H1 (cell line): ENCODE results near the gene GID4. TPM values are rescaled to one million over a fixed set of nuclear protein-coding genes. Genes with fewer than 3 reads are reported as not detected.

Experiments
- ATF3 ChIP-seq: IDR thresholded peaks from 2 replicates; pipeline ENCODE4 v1.6.1; 2011; ENCODE audit warnings: low read depth, mild to moderate bottlenecking, low read length; ENCODE audit not compliant: insufficient read depth
- BACH1 ChIP-seq: IDR thresholded peaks from 2 replicates; pipeline ENCODE4 v1.6.1; 2012; ENCODE audit warnings: low read length, improper control_type of control experiment
- CHD2 ChIP-seq: IDR thresholded peaks from 2 replicates; pipeline ENCODE4 v1.6.1; 2012; ENCODE audit warnings: low read length, improper control_type of control experiment
- CTBP2 ChIP-seq: IDR thresholded peaks from 2 replicates; pipeline ENCODE4 v1.7.0; 2011; ENCODE audit warnings: borderline replicate concordance, mild to moderate bottlenecking, moderate library complexity, mixed read lengths, low read length; ENCODE audit not compliant: insufficient read depth, insufficient read length
- GTF2F1 ChIP-seq: IDR thresholded peaks from 2 replicates; pipeline ENCODE4 v1.6.1; 2012; ENCODE audit warnings: low read depth, low read length, improper control_type of control experiment, borderline replicate concordance
- HDAC2 ChIP-seq, 2 experiments: fragments of 300-600 bp in 1 of 2; sonication (generic) in 1 of 2; IDR thresholded peaks; 2 replicates each; pipeline ENCODE4 v1.6.1; 2011 to 2012; ENCODE audit warnings: low read depth in 2 of 2, low read length in 2 of 2, mild to moderate bottlenecking in 2 of 2, moderate library complexity in 2 of 2, borderline replicate concordance in 1 of 2, inconsistent platforms in 1 of 2
- KDM1A ChIP-seq: fragments of 200-600, 300-600 bp; sonication (generic); IDR thresholded peaks from 2 replicates; pipeline ENCODE4 v1.7.1; 2016; ENCODE audit warnings: mild to moderate bottlenecking, low read length, borderline replicate concordance
- KDM4A ChIP-seq: IDR thresholded peaks from one replicate; pipeline ENCODE4 v1.7.1; 2012; ENCODE audit warnings: low read depth, mild to moderate bottlenecking, moderate library complexity, low read length, inconsistent platforms; ENCODE audit not compliant: severe bottlenecking
- POU5F1 ChIP-seq: IDR thresholded peaks from 2 replicates; pipeline ENCODE4 v1.6.1; 2011; ENCODE audit warnings: low read depth, mild to moderate bottlenecking, low read length, moderate library complexity
- RAD21 ChIP-seq, 2 experiments: IDR thresholded peaks in 1 of 2; conservative IDR thresholded peaks in 1 of 2; 2 replicates each; pipeline ENCODE4 v1.6.1; 2011; ENCODE audit warnings: low read depth in 2 of 2, low read length in 2 of 2, improper control_type of control experiment in 1 of 2, inconsistent platforms in 1 of 2, mild to moderate bottlenecking in 1 of 2, moderate library complexity in 1 of 2
- SIN3A ChIP-seq, 2 experiments: IDR thresholded peaks in 1 of 2; conservative IDR thresholded peaks in 1 of 2; 2 replicates each; pipeline ENCODE4 v1.6.1; 2011 to 2012; ENCODE audit warnings: low read length in 2 of 2, improper control_type of control experiment in 1 of 2, low read depth in 1 of 2, mild to moderate bottlenecking in 1 of 2
- SIX5 ChIP-seq: IDR thresholded peaks from 2 replicates; pipeline ENCODE4 v1.6.1; 2011; ENCODE audit warnings: mild to moderate bottlenecking, low read depth, low read length
- SRF ChIP-seq: IDR thresholded peaks from 2 replicates; pipeline ENCODE4 v1.6.1; 2011; ENCODE audit warnings: mild to moderate bottlenecking, low read depth, low read length, moderate library complexity
- SUZ12 ChIP-seq: fragments of 200-600 bp; sonication (generic); IDR thresholded peaks from 2 replicates; pipeline ENCODE4 v1.6.1; 2012; ENCODE audit warnings: mild to moderate bottlenecking, inconsistent platforms, low read length, moderate library complexity, mixed read lengths
- TAF1 ChIP-seq: IDR thresholded peaks from 2 replicates; pipeline ENCODE4 v1.6.1; 2011; ENCODE audit warnings: mild to moderate bottlenecking, low read depth, low read length
- TAF7 ChIP-seq: optimal IDR thresholded peaks from 2 replicates; pipeline ENCODE3; 2011; ENCODE audit warnings: low read depth, mild to moderate bottlenecking, inconsistent platforms, low read length, moderate library complexity, borderline replicate concordance
- TEAD4 ChIP-seq: IDR thresholded peaks from 2 replicates; pipeline ENCODE4 v1.6.1; 2012; ENCODE audit warnings: low read depth, low read length, inconsistent platforms, mixed read lengths
- polyA plus RNA-seq, 7 experiments: library from polyadenylated mRNA; depleted of rRNA in 3 of 7; stranded (reverse) in 5 of 7; unstranded in 2 of 7; fragments of >200 nt in 5 of 7; fragments of 200-250 nt in 2 of 7; gene quantifications; 1 replicate in 5 of 7; 2 replicates in 1 of 7; 4 replicates in 1 of 7; pipeline versions ENCODE4 v1.2.1 to v1.2.3, GENCODE V29; 2011 to 2013; ENCODE audit warnings: missing spikeins in 2 of 7, mixed read lengths in 2 of 7
- total RNA-seq: library from RNA; stranded (reverse); fragmentation: NEBNext Ultra II Directional; extraction: Animal tissue kit (Norgen Biotek cat#: 25700); gene quantifications from 2 replicates; pipeline ENCODE4 v1.2.1, GENCODE V29; 2021
- TF ChIP-seq, protein P1 (sequence below): IDR thresholded peaks from 2 replicates; pipeline ENCODE4 v1.6.1; 2012; ENCODE audit warnings: inconsistent platforms
- TF ChIP-seq, protein P2 (sequence below): IDR thresholded peaks from 2 replicates; pipeline ENCODE4 v1.6.1; 2012; ENCODE audit warnings: low read length, inconsistent platforms

The GID4 gene
- total and polyA plus RNA-seq, 2 of the 8 experiments (the other 6 are each of a cell fraction or from before 2014, with no cell fraction given) = 5.6 to 15.0 TPM

DNA sequence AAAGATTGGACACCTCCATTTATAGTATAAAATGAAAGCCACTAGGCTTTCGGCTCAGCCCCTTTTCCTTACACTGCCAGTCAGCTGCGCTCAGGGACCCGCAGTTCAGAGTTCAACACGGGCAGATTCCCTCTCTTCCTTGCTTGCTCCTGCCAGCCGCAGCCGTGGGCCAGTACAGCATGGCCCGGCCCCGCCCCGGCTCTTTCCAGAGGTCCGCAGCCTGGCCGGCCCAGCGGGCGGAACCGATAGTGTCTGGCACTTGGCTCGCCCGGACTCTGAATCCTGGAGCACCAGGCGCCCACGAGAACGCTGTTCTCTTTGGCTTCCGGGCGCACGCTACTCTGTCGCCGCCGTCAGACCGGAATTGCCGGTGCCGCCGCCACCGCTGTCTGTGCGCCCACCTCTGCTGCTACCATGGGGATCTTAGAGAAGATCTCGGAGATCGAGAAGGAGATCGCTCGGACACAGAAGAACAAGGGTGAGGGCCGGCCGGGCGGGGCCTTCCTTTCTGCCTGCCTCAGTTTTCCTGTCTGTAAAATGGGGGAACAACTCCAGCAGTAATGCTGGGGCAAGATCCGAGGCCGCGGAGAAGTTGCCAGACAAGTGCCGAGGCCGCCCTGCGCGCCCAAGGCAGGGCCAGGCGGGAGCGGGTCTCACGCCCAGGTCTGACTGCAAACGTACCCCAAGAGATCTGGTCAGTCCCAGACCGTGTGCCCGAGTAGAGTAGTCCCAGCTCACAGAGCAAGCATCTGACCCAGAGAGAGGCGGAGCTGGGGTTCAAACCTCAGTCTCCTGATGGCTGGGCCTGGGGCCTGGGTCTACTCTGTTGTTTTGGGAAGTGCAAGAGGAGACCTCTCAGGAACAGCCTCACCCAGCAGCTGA, 48.6 kb downstream of the GID4 start, which contains the start of gene DRG2 (continued):
- TF ChIP-seq KDM4A (peak; percentile 87), BACH1 (peak; percentile 38; the same call in 1 of the 2 replicates), POU5F1 (peak; percentile 24; the same call in 1 of the 2 replicates), HDAC2 (IDR thresholded peaks at IDR 0.05; ENCODE audit: borderline replicate concordance in 1 of 2, low read depth in 2 of 2, low read length in 2 of 2) (peak; percentile 91 to 92; a peak in 3 of 4 replicates), SRF (peak; percentile 68), SIX5 (peak; percentile 9; the same call in 1 of the 2 replicates), SUZ12 (no peak), TAF1 (peak; percentile 97), TEAD4 (no peak; the same call in 1 of the 2 replicates), CHD2 (peak; percentile 72; the same call in 1 of the 2 replicates), RAD21 (IDR thresholded peaks at IDR 0.05 in 1 of 2, conservative IDR thresholded peaks at IDR 0.05 in 1 of 2; ENCODE audit: low read depth in 2 of 2, low read length in 2 of 2) (peak in 1 of 2 experiments; percentile 13; a peak in 1 of 4 replicates), KDM1A (peak; percentile 99), TAF7 (peak; percentile 81), ATF3 (no peak), CTBP2 (no peak), SIN3A (conservative IDR thresholded peaks at IDR 0.05 in 1 of 2, IDR thresholded peaks at IDR 0.05 in 1 of 2; ENCODE audit: low read depth in 1 of 2, low read length in 2 of 2) (peak; percentile 78 to 95; a peak in 3 of 4 replicates), GTF2F1 (peak; percentile 85; the same call in 1 of the 2 replicates)
- TF ChIP-seq, protein P1, sequence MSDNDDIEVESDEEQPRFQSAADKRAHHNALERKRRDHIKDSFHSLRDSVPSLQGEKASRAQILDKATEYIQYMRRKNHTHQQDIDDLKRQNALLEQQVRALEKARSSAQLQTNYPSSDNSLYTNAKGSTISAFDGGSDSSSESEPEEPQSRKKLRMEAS = peak; percentile 89
- TF ChIP-seq, protein P2, sequence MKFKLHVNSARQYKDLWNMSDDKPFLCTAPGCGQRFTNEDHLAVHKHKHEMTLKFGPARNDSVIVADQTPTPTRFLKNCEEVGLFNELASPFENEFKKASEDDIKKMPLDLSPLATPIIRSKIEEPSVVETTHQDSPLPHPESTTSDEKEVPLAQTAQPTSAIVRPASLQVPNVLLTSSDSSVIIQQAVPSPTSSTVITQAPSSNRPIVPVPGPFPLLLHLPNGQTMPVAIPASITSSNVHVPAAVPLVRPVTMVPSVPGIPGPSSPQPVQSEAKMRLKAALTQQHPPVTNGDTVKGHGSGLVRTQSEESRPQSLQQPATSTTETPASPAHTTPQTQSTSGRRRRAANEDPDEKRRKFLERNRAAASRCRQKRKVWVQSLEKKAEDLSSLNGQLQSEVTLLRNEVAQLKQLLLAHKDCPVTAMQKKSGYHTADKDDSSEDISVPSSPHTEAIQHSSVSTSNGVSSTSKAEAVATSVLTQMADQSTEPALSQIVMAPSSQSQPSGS = peak; percentile 51; the same call in 1 of the 2 replicates
